Muscle of arm (tissue), 12 donors: ENCODE results near the gene SLC26A6. TPM values are rescaled to one million over a fixed set of nuclear protein-coding genes. Genes with fewer than 3 reads are reported as not detected.

Experiments
- polyA plus RNA-seq, 12 donors: library from polyadenylated mRNA; unstranded; fragments of 120-200 nt; gene quantifications; one replicate each; pipeline ENCODE4 v1.2.1, GENCODE V29; 2013; ENCODE audit not compliant: insufficient read length in 12 of 12

The SLC26A6 gene
- polyA plus RNA-seq, 12 donors, result 6.9 to 46.2 (median 8.5) TPM; not detected in 1

Other genes with a start within 250 kb of the SLC26A6 start
- 10 to 100 TPM in 11 of 12 donors, not detected in 1; 14.8 to 58.1 (median 21.6) TPM for gene PLXNB1, start 205.4 kb downstream of the SLC26A6 start, polyA plus RNA-seq
- 10 to 100 TPM in 9 of 12 donors, 1 to 10 TPM in 2, not detected in 1; 8.9 to 22.3 (median 11.0) TPM for gene CCDC51, start 195.3 kb downstream of the SLC26A6 start, polyA plus RNA-seq
- gene TMA7, start 195.2 kb downstream of the SLC26A6 start, polyA plus RNA-seq, result 100 to 1,000 TPM in 11 of 12 donors, not detected in 1; 164 to 331 (median 188) TPM
- gene ATRIP, start 188.7 kb downstream of the SLC26A6 start, polyA plus RNA-seq, result 10 to 100 TPM in 1 of 12 donors, 1 to 10 TPM in 10, not detected in 1; 7.4 to 13.6 (median 8.7) TPM
- 100 to 1,000 TPM in 1 of 12 donors, 10 to 100 TPM in 10, not detected in 1; 51.7 to 115 (median 67.4) TPM for gene SHISA5, start 131.3 kb downstream of the SLC26A6 start, polyA plus RNA-seq
- 1 to 10 TPM in 10 of 12 donors, not detected in 2; 3.1 to 7.4 (median 5.6) TPM for gene PFKFB4, start 78.7 kb downstream of the SLC26A6 start, polyA plus RNA-seq
- gene UCN2, start 71.7 kb downstream of the SLC26A6 start, polyA plus RNA-seq, result 1 to 10 TPM in 1 of 12 donors, under 1 TPM in 3, not detected in 8; 0.25 to 6.5 (median 0.68) TPM
- gene COL7A1, start 40.1 kb downstream of the SLC26A6 start, polyA plus RNA-seq, result 100 to 1,000 TPM in 1 of 12 donors, 10 to 100 TPM in 4, 1 to 10 TPM in 6, not detected in 1; 4.3 to 163 (median 7.9) TPM
- gene UQCRC1, start 25.8 kb downstream of the SLC26A6 start, polyA plus RNA-seq, result 100 to 1,000 TPM in 11 of 12 donors, not detected in 1; 121 to 187 (median 168) TPM
- under 1 TPM in 1 of 12 donors, not detected in 11; 0.51 TPM for gene TMEM89, start 13.7 kb downstream of the SLC26A6 start, polyA plus RNA-seq
- 1 to 10 TPM in 1 of 12 donors, under 1 TPM in 10, not detected in 1; 0.26 to 8.9 (median 0.54) TPM for gene CELSR3, start 27.4 kb upstream of the SLC26A6 start, polyA plus RNA-seq
- gene NCKIPSD, start 50.5 kb upstream of the SLC26A6 start, polyA plus RNA-seq, result 10 to 100 TPM in 2 of 12 donors, 1 to 10 TPM in 9, not detected in 1; 5.2 to 17.8 (median 7.7) TPM
- gene IP6K2, start 81.8 kb upstream of the SLC26A6 start, polyA plus RNA-seq, result 100 to 1,000 TPM in 3 of 12 donors, 10 to 100 TPM in 8, not detected in 1; 64.8 to 144 (median 77.8) TPM
- gene PRKAR2A, start 212.4 kb upstream of the SLC26A6 start, polyA plus RNA-seq, result 100 to 1,000 TPM in 1 of 12 donors, 10 to 100 TPM in 11; 36.0 to 214 (median 44.3) TPM